Type B pancreatic cell (in vitro differentiated cells): Measurements from ENCODE around the gene SLCO4A1. TPM values are rescaled to one million over a fixed set of nuclear protein-coding genes. Genes with fewer than 3 reads are reported as not detected.

ENCODE experiments used
- DNase-seq: peaks from one replicate; pipeline ENCODE4 v3.0.0; 2021; ENCODE audit warnings: mixed read lengths; ENCODE audit not compliant: unreplicated experiment; ENCODE audit errors: extremely low spot score
- H3K27ac Mint-ChIP-seq: 2 replicates; pipeline ENCODE4 v1.8.0; 2021; ENCODE audit warnings: mild to moderate bottlenecking, mixed read lengths
- H3K27me3 Mint-ChIP-seq: 2 replicates; pipeline ENCODE4 v1.8.0; 2021; ENCODE audit warnings: mixed read lengths
- H3K36me3 Mint-ChIP-seq: 2 replicates; pipeline ENCODE4 v1.8.0; 2021; ENCODE audit warnings: mixed read lengths
- H3K4me1 Mint-ChIP-seq: one replicate; pipeline ENCODE4 v1.8.0; 2021; ENCODE audit warnings: mixed read lengths; ENCODE audit not compliant: unreplicated experiment
- H3K4me3 Mint-ChIP-seq: 2 replicates; pipeline ENCODE4 v1.8.0; 2021; ENCODE audit warnings: mild to moderate bottlenecking, mixed read lengths
- H3K9me3 Mint-ChIP-seq: 2 replicates; pipeline ENCODE4 v1.8.0; 2021; ENCODE audit warnings: mixed read lengths
- total RNA-seq: library from RNA; stranded (reverse); gene quantifications from 2 replicates; pipeline ENCODE4 v1.2.1, GENCODE V29; 2021; ENCODE audit warnings: low replicate concordance
- TF ChIP-seq, protein P1 (sequence below): fragments of 200-600 bp; sonication (generic); conservative IDR thresholded peaks from 2 replicates; pipeline ENCODE4 v1.5.0; 2021; ENCODE audit warnings: antibody characterized with exemption, mild to moderate bottlenecking

Gene SLCO4A1
- total RNA-seq, 1 donor from 2014 or later, result 5.3 TPM

DNA sequence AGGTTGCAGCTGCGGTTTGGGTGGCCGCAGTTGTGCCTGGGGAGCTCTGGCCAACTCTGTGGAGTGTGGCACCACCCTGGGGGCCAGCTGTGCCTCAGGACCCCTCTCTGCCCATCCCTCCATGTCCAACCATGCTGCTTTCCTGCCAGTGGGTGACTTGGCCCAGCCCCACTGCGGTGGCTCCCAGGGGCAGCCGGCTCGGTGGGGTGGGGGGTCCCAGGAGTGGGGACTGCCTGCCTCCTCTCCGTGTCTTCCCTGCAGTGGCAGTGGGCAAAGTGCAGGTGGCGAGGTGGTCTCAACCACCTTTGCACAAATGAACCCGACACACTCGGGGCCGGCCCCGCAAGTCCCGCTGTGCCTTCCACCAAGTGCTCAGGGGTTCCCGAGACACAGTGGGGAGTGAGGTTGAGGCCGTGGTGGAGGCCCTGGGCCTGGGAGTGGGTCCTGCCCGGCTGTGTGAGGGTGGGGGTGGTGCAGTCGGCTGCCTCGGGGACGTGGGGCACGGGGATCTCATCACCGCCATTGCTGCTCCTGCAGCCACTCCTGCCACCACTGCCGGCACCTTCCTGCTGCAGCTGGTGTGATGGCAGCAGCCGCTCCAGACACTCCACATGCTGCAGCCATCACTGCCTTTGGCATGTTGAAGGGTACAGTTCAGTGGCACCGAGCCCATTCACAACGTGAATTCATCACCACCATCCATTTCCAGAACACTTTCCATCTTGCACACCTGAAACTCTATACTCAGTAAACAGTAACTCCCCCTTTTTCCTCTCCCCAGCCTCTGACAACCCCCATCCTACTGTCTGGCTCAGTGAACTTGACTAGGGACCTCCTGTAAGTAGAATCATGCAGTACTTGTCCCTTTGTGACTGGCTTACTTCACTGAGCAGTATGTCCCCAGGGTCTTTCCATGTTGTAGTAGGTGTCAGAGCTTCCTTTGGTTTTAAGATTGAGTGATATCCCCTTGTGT, 10.7 kb upstream of the SLCO4A1 start:
- no peak overlapping the region for H3K4me3 Mint-ChIP-seq
- DNase-seq, result no peak
- H3K27me3 Mint-ChIP-seq, result peaks cover 21% of the 10 kb centered on the region
- no peaks in the 10 kb centered on the region for H3K36me3 Mint-ChIP-seq
- H3K9me3 Mint-ChIP-seq, result no peaks in the 10 kb centered on the region
- no peak overlapping the region for H3K27ac Mint-ChIP-seq
- H3K4me1 Mint-ChIP-seq, result peaks cover 29% of the 10 kb centered on the region
- TF ChIP-seq, protein P1, sequence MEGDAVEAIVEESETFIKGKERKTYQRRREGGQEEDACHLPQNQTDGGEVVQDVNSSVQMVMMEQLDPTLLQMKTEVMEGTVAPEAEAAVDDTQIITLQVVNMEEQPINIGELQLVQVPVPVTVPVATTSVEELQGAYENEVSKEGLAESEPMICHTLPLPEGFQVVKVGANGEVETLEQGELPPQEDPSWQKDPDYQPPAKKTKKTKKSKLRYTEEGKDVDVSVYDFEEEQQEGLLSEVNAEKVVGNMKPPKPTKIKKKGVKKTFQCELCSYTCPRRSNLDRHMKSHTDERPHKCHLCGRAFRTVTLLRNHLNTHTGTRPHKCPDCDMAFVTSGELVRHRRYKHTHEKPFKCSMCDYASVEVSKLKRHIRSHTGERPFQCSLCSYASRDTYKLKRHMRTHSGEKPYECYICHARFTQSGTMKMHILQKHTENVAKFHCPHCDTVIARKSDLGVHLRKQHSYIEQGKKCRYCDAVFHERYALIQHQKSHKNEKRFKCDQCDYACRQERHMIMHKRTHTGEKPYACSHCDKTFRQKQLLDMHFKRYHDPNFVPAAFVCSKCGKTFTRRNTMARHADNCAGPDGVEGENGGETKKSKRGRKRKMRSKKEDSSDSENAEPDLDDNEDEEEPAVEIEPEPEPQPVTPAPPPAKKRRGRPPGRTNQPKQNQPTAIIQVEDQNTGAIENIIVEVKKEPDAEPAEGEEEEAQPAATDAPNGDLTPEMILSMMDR, result no peak

- TF ChIP-seq, protein P1, result no peak
- no peak for DNase-seq
- Mint-ChIP-seq H3K27ac (no peak overlapping the region), H3K27me3 (peaks cover 22% of the 10 kb centered on the region), H3K4me1 (peaks cover 29% of the 10 kb centered on the region), H3K9me3 (no peaks in the 10 kb centered on the region), H3K36me3 (no peaks in the 10 kb centered on the region), H3K4me3 (no peak overlapping the region)
Measured at GRCh38 chr20:62632575-62633090, 9.7 kb upstream of the SLCO4A1 start.

- DNase-seq, result no peak
- Mint-ChIP-seq H3K4me1 (peaks cover 36% of the 10 kb centered on the region), H3K27ac (peak overlapping the region; percentile 21), H3K27me3 (peaks cover 28% of the 10 kb centered on the region), H3K9me3 (no peaks in the 10 kb centered on the region), H3K36me3 (no peaks in the 10 kb centered on the region), H3K4me3 (peak overlapping the region; percentile 22)
- TF ChIP-seq, protein P1, result no peak
Measured at GRCh38 chr20:62633598-62634329, 8.5 kb upstream of the SLCO4A1 start.

GRCh38 chr20:62634330-62634967, 7.9 kb upstream of the SLCO4A1 start:
- peaks cover 33% of the 10 kb centered on the region for H3K27me3 Mint-ChIP-seq
- TF ChIP-seq, protein P1, result no peak

GRCh38 chr20:62635232-62635631, 7.1 kb upstream of the SLCO4A1 start:
- H3K4me3 Mint-ChIP-seq, result no peak overlapping the region
- H3K36me3 Mint-ChIP-seq, result no peaks in the 10 kb centered on the region
- H3K9me3 Mint-ChIP-seq, result no peaks in the 10 kb centered on the region
- no peak overlapping the region for H3K27ac Mint-ChIP-seq
- TF ChIP-seq, protein P1, result no peak
- peaks cover 40% of the 10 kb centered on the region for H3K4me1 Mint-ChIP-seq
- H3K27me3 Mint-ChIP-seq, result peaks cover 39% of the 10 kb centered on the region
- no peak for DNase-seq

More at GRCh38 chr20:62634330-62634967, 7.9 kb upstream of the SLCO4A1 start:
- H3K4me1 Mint-ChIP-seq, result peaks cover 40% of the 10 kb centered on the region
- no peak overlapping the region for H3K27ac Mint-ChIP-seq
- DNase-seq, result no peak
- H3K9me3 Mint-ChIP-seq, result no peaks in the 10 kb centered on the region
- H3K36me3 Mint-ChIP-seq, result no peaks in the 10 kb centered on the region
- no peak overlapping the region for H3K4me3 Mint-ChIP-seq
